HG02798 (cell line): ENCODE measurements around the gene NUP160.
"Not testable (repeated sequence)": the region's sequence is repeated elsewhere in the genome, so short reads cannot be mapped to it uniquely, and the experiment has no call there.

Experiments used
- ATAC-seq: cut with Tn5 transposase; IDR thresholded peaks from one replicate; pipeline ENCODE4 v1.9.1; 2021; ENCODE audit warnings: mild to moderate bottlenecking; ENCODE audit not compliant: unreplicated experiment, poor library complexity

NUP160 gene

GRCh38 chr11:47819743-47820142 lies 28.4 kb downstream of the NUP160 start:
- no peak for ATAC-seq

GRCh38 chr11:47800759-47801158 lies 47.4 kb downstream of the NUP160 start:
- ATAC-seq, result no peak

GRCh38 chr11:47797633-47798032 lies 50.5 kb downstream of the NUP160 start:
- ATAC-seq, result no peak

GRCh38 chr11:47791774-47792430 lies 56.2 kb downstream of the NUP160 start:
- no peak for ATAC-seq

DNA sequence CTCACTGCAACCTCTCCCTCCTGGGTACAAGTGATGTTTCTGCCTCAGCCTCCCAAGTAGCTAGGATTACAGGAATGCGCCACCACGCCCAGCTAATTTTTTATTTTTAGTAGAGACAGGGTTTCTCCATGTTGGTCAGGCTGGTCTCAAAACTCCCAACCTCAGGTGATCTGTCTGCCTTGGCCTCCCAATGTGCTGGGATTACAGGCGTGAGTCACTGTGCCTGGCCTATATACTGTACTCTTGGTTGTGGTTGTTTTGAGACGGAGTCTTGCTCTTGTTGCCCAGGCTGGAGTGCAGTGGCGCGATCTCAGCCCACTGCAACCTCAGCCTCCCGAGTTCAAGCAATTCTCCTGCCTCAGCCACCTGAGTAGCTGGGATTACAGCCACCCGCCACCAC lies 58.1 kb downstream of the NUP160 start:
- ATAC-seq, result not testable (repeated sequence)

DNA sequence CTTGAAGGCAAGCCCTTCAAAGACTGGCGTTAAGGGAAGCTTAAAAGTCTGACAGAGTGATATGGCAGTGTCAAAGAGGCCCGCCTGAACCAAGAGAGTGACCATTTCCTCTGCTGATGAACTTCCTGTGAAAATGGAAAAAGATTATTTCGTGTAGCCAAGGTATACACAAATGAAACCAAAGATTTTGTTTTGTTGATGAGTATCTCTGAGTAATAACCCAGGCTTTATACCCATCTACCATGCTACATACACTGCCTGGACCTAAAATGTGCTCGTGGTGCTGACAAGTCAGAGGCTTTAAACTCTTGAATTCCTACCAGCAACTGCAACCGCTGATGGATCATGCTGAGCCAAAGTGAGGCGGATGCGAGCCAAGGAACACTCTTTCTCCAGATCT lies 60.0 kb downstream of the NUP160 start:
- ATAC-seq, result no peak

DNA sequence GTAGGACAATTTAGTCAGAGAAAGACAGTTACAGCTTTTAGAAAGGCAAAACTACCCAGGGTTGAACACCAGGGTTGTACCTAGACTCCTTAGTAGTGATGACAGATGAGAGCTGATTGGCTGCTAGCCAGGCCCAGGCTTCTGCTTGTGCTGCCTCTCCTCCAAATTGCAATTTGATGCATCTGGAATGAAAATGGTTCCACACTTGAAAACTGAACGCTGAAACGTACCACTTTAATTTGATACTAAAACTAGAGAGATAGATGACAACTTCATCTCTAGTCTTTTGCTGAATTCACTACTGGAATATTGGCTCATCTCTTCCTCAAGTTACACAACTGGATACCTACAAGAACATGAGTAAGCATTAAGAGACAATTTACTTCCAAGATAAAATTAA lies 61.8 kb downstream of the NUP160 start:
- ATAC-seq, result no peak

DNA sequence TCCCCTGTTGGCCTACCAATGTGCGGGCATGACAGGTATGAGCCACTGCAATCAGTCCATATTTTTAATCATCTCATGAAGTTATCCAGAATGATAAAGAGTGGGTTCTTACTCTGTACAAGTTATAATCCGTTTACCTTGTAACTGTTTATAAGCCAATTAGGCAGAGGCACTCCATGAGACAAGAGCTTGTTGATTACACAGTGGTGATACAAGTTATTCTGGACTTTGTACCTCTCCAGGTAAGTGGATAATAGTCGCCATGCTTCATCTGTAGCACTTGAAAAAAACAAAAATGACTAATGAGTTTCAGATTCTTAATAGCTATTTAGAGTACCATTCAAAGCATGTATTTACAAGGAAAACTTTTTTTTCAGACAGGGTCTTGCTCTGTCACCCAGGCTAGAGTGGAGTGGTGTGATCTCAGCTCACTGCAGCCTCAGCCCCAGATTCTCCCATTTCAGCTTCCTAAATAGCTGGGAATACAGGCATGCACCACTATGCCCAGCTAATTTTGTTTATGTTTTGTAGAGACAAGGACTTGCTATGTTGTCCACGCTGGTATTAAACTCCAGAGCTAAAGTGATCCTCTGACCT lies 63.3 kb downstream of the NUP160 start:
- ATAC-seq, result no peak

GRCh38 chr11:47783087-47783610 lies 65.0 kb downstream of the NUP160 start:
- ATAC-seq, result no peak

DNA sequence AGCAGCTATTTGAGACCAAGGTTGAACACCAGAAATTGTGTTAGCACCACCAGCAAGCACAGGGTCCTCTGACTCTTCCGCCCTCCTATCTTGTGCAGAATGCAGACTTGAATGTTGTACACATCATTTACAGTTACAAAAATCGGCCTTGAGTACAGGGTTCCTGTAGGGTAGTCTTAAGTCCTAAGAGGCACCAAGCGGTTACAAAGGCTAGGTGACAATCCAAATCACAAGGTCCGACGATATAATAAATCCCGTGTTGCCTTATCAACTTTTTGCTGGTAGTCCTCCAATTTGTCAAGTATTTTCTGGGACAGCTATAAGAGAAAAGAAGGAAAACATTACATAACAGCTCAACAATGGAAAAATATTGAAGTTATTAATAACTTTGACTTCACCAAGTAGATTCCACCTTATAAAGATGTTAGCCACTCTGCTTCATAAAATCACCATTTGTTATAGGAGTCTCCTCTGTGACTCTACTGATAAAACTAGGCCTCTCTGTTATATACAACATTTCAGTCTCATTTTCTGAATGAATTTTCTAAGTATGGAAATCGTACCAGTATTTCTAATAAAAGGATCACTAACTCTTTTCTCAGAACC lies 69.2 kb downstream of the NUP160 start:
- no peak for ATAC-seq

DNA sequence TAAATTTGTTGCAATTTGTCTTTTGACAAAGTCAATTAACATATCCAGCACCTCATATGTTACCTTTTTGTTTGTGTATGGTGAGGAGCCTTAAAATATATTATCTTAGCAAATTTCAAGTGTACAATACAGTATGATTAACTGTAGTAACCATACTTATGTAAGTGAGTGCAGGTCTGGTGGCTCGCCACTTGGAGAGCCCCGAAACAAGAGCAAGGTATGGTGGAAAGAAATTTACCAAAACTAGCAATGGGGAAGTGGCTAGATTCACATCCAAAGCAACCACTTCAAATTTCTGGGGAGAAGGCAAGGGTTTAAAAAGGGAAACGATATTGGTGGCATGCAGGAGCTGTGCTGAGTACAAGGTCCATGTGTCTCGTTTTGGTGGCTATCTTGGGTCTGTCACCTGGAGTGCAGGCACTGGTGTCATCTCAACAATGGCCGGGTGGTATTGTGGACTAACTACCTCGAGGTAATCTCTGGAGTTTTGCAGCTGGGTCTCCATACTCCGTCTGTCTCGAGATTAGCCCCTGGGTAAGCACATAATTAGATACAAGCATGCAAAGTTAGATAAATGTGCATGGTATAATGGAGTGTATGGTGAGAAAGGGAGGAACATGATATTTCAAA lies 72.8 kb downstream of the NUP160 start:
- ATAC-seq, result no peak

DNA sequence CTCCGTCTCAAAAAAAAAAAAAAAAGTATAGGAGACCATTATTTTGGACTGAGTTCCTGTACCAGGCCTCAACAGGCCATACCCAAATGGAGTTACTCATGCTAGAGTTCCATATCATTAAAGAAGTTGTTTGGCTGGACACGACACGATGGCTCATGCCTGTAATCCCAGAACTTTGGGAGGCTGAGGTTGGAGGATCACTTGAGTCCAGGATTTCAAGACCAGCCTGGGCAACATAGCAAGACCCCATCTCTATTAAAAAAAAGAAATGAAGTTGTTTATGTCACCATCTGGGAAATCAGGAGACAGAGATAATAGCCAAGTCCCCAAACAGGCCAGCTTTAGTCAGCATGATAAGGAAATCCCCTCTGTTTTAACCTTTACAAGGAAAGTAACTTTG lies 74.3 kb downstream of the NUP160 start:
- no peak for ATAC-seq

GRCh38 chr11:47769556-47769955 lies 78.6 kb downstream of the NUP160 start:
- not testable (repeated sequence) for ATAC-seq

DNA sequence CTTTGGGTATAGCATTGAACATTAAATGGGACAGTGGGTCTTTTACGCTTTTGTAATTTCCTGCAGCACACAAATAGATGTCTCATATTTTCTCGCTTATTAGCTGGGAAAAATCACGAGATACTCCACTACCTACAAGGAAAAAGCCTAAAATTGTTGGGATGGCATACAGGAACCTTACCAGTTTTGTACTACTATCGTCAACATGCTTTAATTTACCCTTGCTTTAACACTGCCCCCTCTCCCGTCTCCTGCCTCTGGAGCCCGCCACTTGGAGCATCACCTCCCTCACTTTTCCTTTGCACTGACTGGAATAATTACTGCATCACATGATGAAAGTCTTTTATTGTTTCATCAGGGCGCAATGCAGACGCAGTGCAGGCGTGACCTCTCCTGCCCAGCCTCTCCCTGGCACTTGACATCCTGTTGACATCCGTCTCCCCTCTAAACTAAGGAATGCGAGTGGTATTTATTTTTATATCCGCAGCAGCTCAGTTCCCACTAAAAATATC lies 80.0 kb downstream of the NUP160 start:
- no peak for ATAC-seq

- peak; percentile 33 for ATAC-seq
These were observed 81.5 kb downstream of the NUP160 start for GRCh38 chr11:47766509-47767227.

DNA sequence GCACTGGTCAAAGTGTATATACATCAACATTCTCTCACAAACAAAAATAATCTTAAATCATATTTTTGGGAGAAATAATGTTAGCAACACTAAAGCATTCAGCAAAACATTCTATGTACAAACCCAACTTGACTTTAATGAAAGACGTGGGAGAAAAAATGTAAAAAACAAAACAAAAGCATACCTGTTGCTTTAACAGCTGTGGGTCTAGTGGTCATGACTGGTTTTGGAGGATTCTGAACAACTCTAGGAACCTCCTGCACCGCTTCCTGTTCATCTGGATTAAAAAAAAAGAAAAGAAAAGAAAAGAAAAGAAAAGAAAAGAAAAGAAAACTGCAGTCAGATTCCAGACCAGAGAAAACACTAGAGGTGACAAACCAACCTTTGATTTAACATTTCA lies 83.1 kb downstream of the NUP160 start:
- no peak for ATAC-seq

DNA sequence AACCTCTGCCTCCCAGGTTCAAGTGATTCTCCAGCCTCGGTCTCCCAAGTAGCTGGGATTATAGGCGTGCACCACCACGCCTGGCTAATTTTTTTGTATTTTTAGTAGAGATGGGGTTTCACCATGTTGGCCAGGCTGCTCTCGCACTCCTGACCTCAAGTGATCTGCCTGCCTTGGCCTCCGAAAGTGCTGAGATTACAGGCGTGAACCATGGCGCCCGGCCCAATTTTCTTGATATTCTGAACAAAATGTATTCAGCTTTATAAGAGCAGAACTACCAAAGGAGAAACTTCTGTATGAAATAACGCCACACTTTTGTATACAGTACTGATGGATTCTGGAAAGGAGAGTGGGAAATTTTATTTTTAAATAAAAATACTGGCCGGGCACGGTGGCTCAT lies 88.9 kb downstream of the NUP160 start:
- ATAC-seq, result not testable (repeated sequence)

- no peak for ATAC-seq
These were observed 91.9 kb downstream of the NUP160 start for GRCh38 chr11:47756208-47756607.

GRCh38 chr11:47750725-47751124 lies 97.4 kb downstream of the NUP160 start:
- no peak for ATAC-seq

DNA sequence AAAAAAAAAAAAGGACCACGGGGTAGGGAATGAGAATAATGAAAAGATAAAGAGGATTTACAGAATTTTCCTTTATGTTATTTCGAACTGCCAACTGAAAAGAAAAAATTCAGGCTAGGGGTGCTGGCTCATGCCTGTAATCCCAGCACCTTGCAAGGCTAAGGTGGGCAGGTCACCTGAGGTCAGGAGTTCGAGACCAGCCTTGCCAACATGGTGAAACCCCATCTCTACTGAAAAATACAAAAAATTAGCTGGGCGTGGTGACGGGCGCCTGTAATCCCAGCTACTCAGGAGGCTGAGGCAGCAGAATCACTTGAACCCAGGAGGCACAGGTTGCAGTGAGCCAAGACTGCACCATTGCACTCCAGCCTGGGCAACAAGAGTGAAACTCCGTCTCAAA lies 105.7 kb downstream of the NUP160 start:
- ATAC-seq, result not testable (repeated sequence)
